B cell (primary cell): ENCODE data around the gene OR51S1. TPM values are rescaled to one million over a fixed set of nuclear protein-coding genes. Genes with fewer than 3 reads are reported as not detected.

Experiments
- ATAC-seq: fragments of 200-7000 bp; cut with Tn5 transposase; one replicate; pipeline ENCODE4 v1.10.0; 2021; ENCODE audit warnings: low read depth, mild to moderate bottlenecking, moderate number of reproducible peaks, moderate library complexity
- CTCF ChIA-PET: fragments of 350-600 bp; sonication (Branson Sonifier 250); formaldehyde crosslinking; loops from one replicate; lab custom pipeline; 2021; ENCODE audit warnings: antibody characterized with exemption, inconsistent platforms; lab: Charles Lee
- POLR2A ChIA-PET: fragments of 350-600 bp; sonication (Branson Sonifier 250); formaldehyde crosslinking; loops from one replicate; lab custom pipeline; 2021; ENCODE audit warnings: antibody characterized with exemption; lab: Charles Lee
- DNase-seq: peaks from one replicate; pipeline ENCODE4 v3.0.0; 2013
- H2AFZ ChIP-seq: 2 replicates; pipeline ENCODE4 v1.6.1; 2012; ENCODE audit warnings: mild to moderate bottlenecking, low read depth, low read length; ENCODE audit not compliant: insufficient read depth, poor library complexity, severe bottlenecking
- H3K27ac ChIP-seq, 2 donors: 1 replicate in 1 of 2; 2 replicates in 1 of 2; pipeline ENCODE4 v1.5.1; 2012 to 2013; ENCODE audit warnings: low read length in 2 of 2, mild to moderate bottlenecking in 2 of 2, moderate library complexity in 1 of 2
- H3K27me3 ChIP-seq, 4 experiments: fragments of 200-600 bp in 1 of 4; sonication (generic) in 1 of 4; replicated peaks in 1 of 4; 1 replicate in 2 of 4; 2 replicates in 2 of 4; pipeline versions ENCODE4 v1.6.1 to v1.7.0; 2013 to 2016; ENCODE audit warnings: low read length in 3 of 4, mild to moderate bottlenecking in 2 of 4, mixed read lengths in 1 of 4, moderate library complexity in 1 of 4; ENCODE audit not compliant: insufficient read depth in 4 of 4, control insufficient read depth in 3 of 4; ENCODE audit errors: control extremely low read depth in 1 of 4
- H3K36me3 ChIP-seq, 2 experiments: replicated peaks in 1 of 2; 1 replicate in 1 of 2; 2 replicates in 1 of 2; pipeline versions ENCODE4 v1.6.1 to v1.7.1; 2013; ENCODE audit warnings: low read length in 1 of 2; ENCODE audit not compliant: insufficient read depth in 2 of 2, control insufficient read depth in 1 of 2; ENCODE audit errors: control extremely low read depth in 1 of 2, extremely low read depth in 1 of 2
- H3K4me1 ChIP-seq, 2 donors: fragments of 200-600 bp in 1 of 2; sonication (generic) in 1 of 2; 1 replicate in 1 of 2; 2 replicates in 1 of 2; pipeline versions ENCODE4 v1.5.1 to v1.6.1; 2013 to 2017; ENCODE audit warnings: low read length in 2 of 2; ENCODE audit not compliant: control insufficient read depth in 2 of 2, insufficient read depth in 2 of 2
- H3K4me2 ChIP-seq: replicated peaks from 2 replicates; pipeline ENCODE3; 2012; ENCODE audit warnings: mild to moderate bottlenecking, low read depth, low read length; ENCODE audit not compliant: poor library complexity, severe bottlenecking
- H3K4me3 ChIP-seq, 5 experiments: fragments of 200-600 bp in 1 of 5; sonication (generic) in 1 of 5; 1 replicate in 3 of 5; 2 replicates in 2 of 5; pipeline versions ENCODE4 v1.5.1 to v1.7.0; 2011 to 2016; ENCODE audit warnings: low read length in 4 of 5, mild to moderate bottlenecking in 4 of 5, low read depth in 2 of 5, control low read depth in 1 of 5, moderate library complexity in 1 of 5; ENCODE audit not compliant: insufficient read depth in 1 of 5; ENCODE audit errors: control extremely low read depth in 1 of 5, extremely low read depth in 1 of 5
- H3K79me2 ChIP-seq: fragments of 200-600 bp; sonication (generic); one replicate; pipeline ENCODE4 v1.6.0; 2016; ENCODE audit warnings: low read length; ENCODE audit not compliant: control insufficient read depth, insufficient read depth
- H3K9ac ChIP-seq: fragments of 200-600 bp; sonication (generic); 2 replicates; pipeline ENCODE4 v1.6.1; 2017; ENCODE audit warnings: mild to moderate bottlenecking, low read length, moderate library complexity
- H3K9me3 ChIP-seq, 3 donors: one replicate each; pipeline versions ENCODE4 v1.6.1 to v1.7.1; 2013; ENCODE audit warnings: low read length in 2 of 3; ENCODE audit not compliant: control insufficient read depth in 2 of 3, insufficient read depth in 1 of 3; ENCODE audit errors: control extremely low read depth in 1 of 3
- H4K20me1 ChIP-seq: 2 replicates; pipeline ENCODE4 v1.6.0; 2012; ENCODE audit warnings: mild to moderate bottlenecking, low read length; ENCODE audit not compliant: insufficient read depth, control insufficient read depth, poor library complexity, severe bottlenecking
- H3K27ac Mint-ChIP-seq: one replicate; pipeline ENCODE4 v1.8.0; 2021; ENCODE audit warnings: mixed read lengths
- H3K27me3 Mint-ChIP-seq: one replicate; pipeline ENCODE4 v1.8.0; 2021; ENCODE audit warnings: mixed read lengths
- H3K4me1 Mint-ChIP-seq: one replicate; pipeline ENCODE4 v1.8.0; 2021; ENCODE audit warnings: mixed read lengths
- H3K4me3 Mint-ChIP-seq: one replicate; pipeline ENCODE4 v1.8.0; 2021; ENCODE audit warnings: mixed read lengths
- H3K9me3 Mint-ChIP-seq: one replicate; pipeline ENCODE4 v1.8.0; 2022; ENCODE audit warnings: mixed read lengths; ENCODE audit not compliant: insufficient read depth
- CTCF ChIP-seq: fragments of 200-600 bp; IDR thresholded peaks from one replicate; pipeline ENCODE4 v1.8.0; 2022; ENCODE audit warnings: antibody characterized with exemption, mild to moderate bottlenecking
- EZH2 ChIP-seq: IDR thresholded peaks from 2 replicates; pipeline ENCODE4 v1.6.1; 2012; ENCODE audit warnings: borderline replicate concordance, low read depth, mild to moderate bottlenecking, moderate library complexity, low read length; ENCODE audit not compliant: insufficient read depth, poor library complexity, severe bottlenecking
- WGBS: methylation state at CpG from one replicate; pipeline ENCODE4 v1.1.5; 2013; ENCODE audit warnings: missing lambda C conversion rate; ENCODE audit not compliant: insufficient coverage; 5-methylcytosine and 5-hydroxymethylcytosine counted together
- intact Hi-C: fragments of 100-400 bp; cut with micrococcal nuclease; formaldehyde crosslinking; loops from one replicate; pipeline ENCODE4 v1.10.0; 2022
- polyA plus RNA-seq: library from polyadenylated mRNA; depleted of rRNA; stranded (reverse); fragments of >200 nt; gene quantifications from 2 replicates; pipeline ENCODE4 v1.2.3, GENCODE V29; 2012
- total RNA-seq, 2 donors: library from RNA; stranded (reverse); fragments of 120-200 nt in 1 of 2; gene quantifications; 1 replicate in 1 of 2; 2 replicates in 1 of 2; pipeline versions ENCODE4 v1.2.3 to v1.2.4, GENCODE V29; 2013 to 2022

OR51S1 gene
- total and polyA plus RNA-seq, 2 donors (not counting 1 experiment from before 2014, with no cell fraction given): not detected

DNA sequence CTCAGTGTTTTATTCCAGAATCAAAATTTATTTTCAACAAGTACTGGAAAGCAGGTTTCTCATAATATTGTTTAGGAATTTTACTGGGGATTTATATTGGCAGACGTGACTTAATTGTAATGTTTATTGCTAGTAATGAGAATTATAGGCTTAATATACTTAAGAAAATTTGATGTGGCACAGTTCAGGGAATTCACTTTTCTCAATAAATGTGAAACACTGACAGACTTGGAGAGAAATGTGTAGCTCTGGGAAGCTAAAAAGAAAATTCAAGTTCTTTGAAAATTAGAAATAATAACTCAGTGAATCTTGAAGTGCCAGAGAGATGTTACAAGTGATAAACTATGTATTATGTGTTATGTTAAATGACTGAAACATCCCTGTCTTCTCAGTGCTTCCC lies 28.0 kb downstream of the OR51S1 start, which contains the start of gene OR51F2:
Gene OR51F2 (plus strand): TSS at position 301 of the 400 bp plus-strand sequence. CDS start 101 bp downstream, outside the sequence.
- Histone ChIP-seq H2AFZ (no peak within 1 kb of the TSS), H3K9me3 (no peaks in the 10 kb centered on the region), H3K9ac (no peak within 1 kb of the TSS), H3K27me3 (no peaks in the 10 kb centered on the region), H3K4me1 (no peaks in the 10 kb centered on the region), H4K20me1 (no peaks in the 10 kb centered on the region), H3K27ac (no peak within 1 kb of the TSS), H3K79me2 (no peaks in the 10 kb centered on the region), H3K36me3 (no peaks in the 10 kb centered on the region), H3K4me3 (no peak within 1 kb of the TSS), H3K4me2 (no peak within 1 kb of the TSS)
- ChIA-PET POLR2A (no interaction called here), CTCF (no interaction called here)
- peaks cover 14% of the 10 kb centered on the region for H3K27me3 Mint-ChIP-seq
- H3K4me1 Mint-ChIP-seq: no peaks in the 10 kb centered on the region
- H3K4me3 Mint-ChIP-seq: no peak within 1 kb of the TSS
- DNase-seq (no peak), ATAC-seq (no peak)
- no CpG with 5 or more reads among the region's 1 CpG for WGBS
- intact Hi-C loops: no loop called here
- H3K27ac Mint-ChIP-seq: no peak within 1 kb of the TSS
- TF ChIP-seq EZH2: no peak
- no peak for TF ChIP-seq CTCF
- no peaks in the 10 kb centered on the region for H3K9me3 Mint-ChIP-seq

DNA sequence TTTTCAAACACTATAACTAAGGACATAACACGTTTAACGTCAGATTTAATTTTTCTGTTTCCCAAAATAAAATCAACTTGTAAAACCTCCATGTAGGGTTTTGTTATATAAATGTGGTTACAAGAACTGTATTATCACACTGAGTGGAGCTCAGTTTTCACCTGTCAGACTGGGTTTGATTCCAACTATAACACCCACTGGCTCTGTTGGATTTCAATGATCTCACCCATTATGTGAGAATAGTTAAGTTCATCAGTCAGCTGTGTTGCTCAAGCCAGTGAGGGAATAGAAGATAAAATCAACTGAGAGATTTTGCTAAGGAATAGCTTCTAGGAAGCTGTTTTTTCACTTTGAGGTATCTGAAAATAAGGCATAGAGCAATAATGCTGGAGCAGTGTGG lies 39.8 kb downstream of the OR51S1 start:
- POLR2A ChIA-PET: no interaction called here
- no peak for ATAC-seq
- intact Hi-C loops: no loop called here

More for the DNA sequence above, 39.8 kb downstream of the OR51S1 start:
- no peak overlapping the region for H3K27ac Mint-ChIP-seq
- DNase-seq: no peak
- Histone ChIP-seq H3K4me3 (no peak overlapping the region), H3K27me3 (no peaks in the 10 kb centered on the region), H3K36me3 (no peaks in the 10 kb centered on the region), H3K4me1 (no peaks in the 10 kb centered on the region), H3K9ac (no peak overlapping the region), H3K4me2 (no peak overlapping the region), H3K79me2 (no peaks in the 10 kb centered on the region), H4K20me1 (no peaks in the 10 kb centered on the region), H3K9me3 (no peaks in the 10 kb centered on the region), H2AFZ (no peak overlapping the region), H3K27ac (no peak overlapping the region)
- peaks cover 2% of the 10 kb centered on the region for H3K9me3 Mint-ChIP-seq
- CTCF ChIA-PET: no interaction called here
- H3K27me3 Mint-ChIP-seq: peaks cover 5% of the 10 kb centered on the region
- no peaks in the 10 kb centered on the region for H3K4me1 Mint-ChIP-seq
- no peak overlapping the region for H3K4me3 Mint-ChIP-seq
- WGBS: no CpG with 5 or more reads among the region's 2 CpGs
- TF ChIP-seq EZH2 (no peak), CTCF (no peak)
